ENCODE results near the gene OR5T3. TPM values are rescaled to one million over a fixed set of nuclear protein-coding genes. Genes with fewer than 3 reads are reported as not detected.

Gene OR5T3
- total and polyA plus RNA-seq, 2 of the 8 experiments (the other 6 are each of a cell fraction or from before 2014, with no cell fraction given), result not detected

GRCh38 chr11:56207790-56208189 is 44.3 kb upstream of the OR5T3 start:
- ChIA-PET POLR2A (ENCODE audit: partially characterized antibody) (no interaction called here), CTCF (ENCODE audit: partially characterized antibody) (no interaction called here)
- Histone ChIP-seq H4K91ac (replicated peaks; ENCODE audit: insufficient read length, low read length) (no peak overlapping the region), H3K27ac (ENCODE audit: low read depth, low read length) (no peak overlapping the region), H3K18ac (ENCODE audit: extremely low read depth, low read length) (no peak overlapping the region), H3K23ac (ENCODE audit: insufficient read length) (no peak overlapping the region), H2AK5ac (ENCODE audit: low read depth, low read length) (no peak overlapping the region), H3K4ac (replicated peaks; ENCODE audit: insufficient read length, low read depth, low read length) (no peak overlapping the region), H3K56ac (replicated peaks; ENCODE audit: insufficient read length, low read depth, low read length) (no peak overlapping the region), H3K4me1 (replicated peaks in 1 of 4; ENCODE audit: control insufficient read depth in 3 of 4, insufficient read depth in 4 of 4, low read length in 3 of 4) (no peaks in the 10 kb centered on the region), H3K27me3 (replicated peaks in 1 of 4; ENCODE audit: control insufficient read depth in 3 of 4, extremely low read depth in 1 of 4, insufficient read depth in 3 of 4, low read length in 3 of 4) (no peaks in the 10 kb centered on the region), H3K4me3 (ENCODE audit: extremely low read depth in 1 of 4, insufficient read depth in 2 of 4, low read depth in 3 of 4, low read length in 4 of 4) (no peak overlapping the region), H2BK12ac (ENCODE audit: low read depth, low read length) (no peak overlapping the region), H4K20me1 (replicated peaks in 1 of 2; ENCODE audit: control insufficient read depth in 1 of 2, insufficient read depth in 2 of 2, low read length in 2 of 2) (no peaks in the 10 kb centered on the region), H3K9ac (replicated peaks in 1 of 4; ENCODE audit: extremely low read depth in 1 of 4, low read depth in 3 of 4, low read length in 3 of 4) (no peak overlapping the region), H3K36me3 (ENCODE audit: control insufficient read depth in 2 of 4, insufficient read depth in 4 of 4, low read length in 3 of 4) (no peaks in the 10 kb centered on the region), H3K4me2 (ENCODE audit: insufficient read depth in 1 of 2, low read depth in 2 of 2, low read length in 2 of 2) (no peak overlapping the region), H2BK15ac (ENCODE audit: low read length) (no peak overlapping the region), H2BK5ac (ENCODE audit: low read depth, low read length) (no peak overlapping the region), H3K14ac (ENCODE audit: insufficient read length) (no peak overlapping the region), H3K23me2 (ENCODE audit: low read depth, low read length) (no peaks in the 10 kb centered on the region), H4K5ac (ENCODE audit: insufficient read length, low read depth, low read length) (no peak overlapping the region), H2BK20ac (ENCODE audit: low read length) (no peak overlapping the region), H3K79me2 (ENCODE audit: control insufficient read depth in 1 of 2, insufficient read depth in 2 of 2, low read length in 2 of 2) (no peaks in the 10 kb centered on the region), H2AFZ (ENCODE audit: low read length) (no peak overlapping the region), H2BK120ac (replicated peaks; ENCODE audit: low read depth, low read length) (no peak overlapping the region), H3K79me1 (ENCODE audit: low read depth, low read length) (no peaks in the 10 kb centered on the region), H4K8ac (ENCODE audit: extremely low read depth, insufficient read depth, low read length) (no peak overlapping the region), H3K9me3 (ENCODE audit: insufficient read depth in 2 of 2, low read depth in 1 of 2, low read length in 1 of 2) (peaks cover 0 to 3% of the 10 kb centered on the region in 2 experiments; a peak in 1 of 4 replicates)
- WGBS, 2 experiments (ENCODE audit: extremely low coverage in 1 of 2, insufficient coverage in 1 of 2, insufficient read length in 1 of 2, insufficient replicate concordance in 2 of 2, low coverage in 1 of 2, low lambda C conversion rate in 2 of 2, missing lambda C conversion rate in 1 of 2), result 100% methylated on average over 1 of the region's 1 CpG; no CpG with 5 or more reads in 1 of the 2 experiments
- FAIRE-seq (no peak), DNase-seq (ENCODE audit: low read depth in 1 of 2, low spot score in 2 of 2) (no peak)
- no peak for TF ChIP-seq HDAC2 (IDR thresholded peaks at IDR 0.05; ENCODE audit: borderline replicate concordance in 1 of 2, low read depth in 2 of 2, low read length in 2 of 2)
- TF ChIP-seq YY1 (IDR thresholded peaks at IDR 0.05; ENCODE audit: low read depth, low read length), result no peak
- TF ChIP-seq TCF12 (IDR thresholded peaks at IDR 0.05; ENCODE audit: low read depth, low read length), result no peak
- TF ChIP-seq MAFK (IDR thresholded peaks at IDR 0.05; ENCODE audit: low read depth, low read length), result peak; percentile 95

Data from H1 (cell line).